SKM-1 treated with dmso at 0.1 percent for 144 hours (cell line): ENCODE data around the gene CYP11A1.
"Not testable (repeated sequence)": the region's sequence is repeated elsewhere in the genome, so short reads cannot be mapped to it uniquely, and the experiment has no call there.

Experiments used
- DNase-seq: peaks from one replicate; lab custom pipeline; 2025; ENCODE audit not compliant: unreplicated experiment; lab: John Stamatoyannopoulos, UW

Gene CYP11A1

GRCh38 chr15:74400915-74401757 is 33.7 kb upstream of the CYP11A1 start:
- no peak for DNase-seq

GRCh38 chr15:74400313-74400860 is 32.9 kb upstream of the CYP11A1 start:
- no peak for DNase-seq

GRCh38 chr15:74399511-74400312 is 32.3 kb upstream of the CYP11A1 start:
- DNase-seq, result no peak

GRCh38 chr15:74399100-74399499 is 31.7 kb upstream of the CYP11A1 start:
- no peak for DNase-seq

- DNase-seq, result no peak
Measured at GRCh38 chr15:74398183-74398582, 30.7 kb upstream of the CYP11A1 start.

GRCh38 chr15:74397239-74398068 is 30.0 kb upstream of the CYP11A1 start:
- no peak for DNase-seq

- peak; percentile 10 for DNase-seq
Measured at GRCh38 chr15:74396445-74397238, 29.2 kb upstream of the CYP11A1 start.

- no peak for DNase-seq
Measured at GRCh38 chr15:74396146-74396438, 28.6 kb upstream of the CYP11A1 start.

- no peak for DNase-seq
Measured at GRCh38 chr15:74395319-74396145, 28.1 kb upstream of the CYP11A1 start.

- DNase-seq, result no peak
Measured at GRCh38 chr15:74394090-74394846, 26.8 kb upstream of the CYP11A1 start.

GRCh38 chr15:74393423-74393822 is 26.0 kb upstream of the CYP11A1 start:
- DNase-seq, result no peak

GRCh38 chr15:74392902-74393301 is 25.5 kb upstream of the CYP11A1 start:
- DNase-seq, result no peak

GRCh38 chr15:74392451-74392830 is 25.0 kb upstream of the CYP11A1 start:
- no peak for DNase-seq

- no peak for DNase-seq
Measured at GRCh38 chr15:74391582-74392450, 24.4 kb upstream of the CYP11A1 start.

GRCh38 chr15:74390647-74391288 is 23.3 kb upstream of the CYP11A1 start:
- DNase-seq, result peak; percentile 75

- not testable (repeated sequence) for DNase-seq
Measured at GRCh38 chr15:74390049-74390646, 22.7 kb upstream of the CYP11A1 start.
